GM21360 (cell line): Measurements from ENCODE around the gene VSIG2.

Experiments
- ATAC-seq: cut with Tn5 transposase; IDR thresholded peaks from one replicate; pipeline ENCODE4 v1.9.1; 2021; ENCODE audit warnings: mild to moderate bottlenecking, moderate library complexity; ENCODE audit not compliant: unreplicated experiment

Gene VSIG2

GRCh38 chr11:124725719-124726105, 26.3 kb downstream of the VSIG2 start:
- no peak for ATAC-seq

- peak; percentile 65 for ATAC-seq
Measured at GRCh38 chr11:124724979-124725718, 26.9 kb downstream of the VSIG2 start.

- no peak for ATAC-seq
Measured at GRCh38 chr11:124722176-124722575, 29.9 kb downstream of the VSIG2 start.

- no peak for ATAC-seq
Measured at GRCh38 chr11:124719534-124719933, 32.5 kb downstream of the VSIG2 start.

GRCh38 chr11:124718801-124719200, 33.3 kb downstream of the VSIG2 start:
- no peak for ATAC-seq

DNA sequence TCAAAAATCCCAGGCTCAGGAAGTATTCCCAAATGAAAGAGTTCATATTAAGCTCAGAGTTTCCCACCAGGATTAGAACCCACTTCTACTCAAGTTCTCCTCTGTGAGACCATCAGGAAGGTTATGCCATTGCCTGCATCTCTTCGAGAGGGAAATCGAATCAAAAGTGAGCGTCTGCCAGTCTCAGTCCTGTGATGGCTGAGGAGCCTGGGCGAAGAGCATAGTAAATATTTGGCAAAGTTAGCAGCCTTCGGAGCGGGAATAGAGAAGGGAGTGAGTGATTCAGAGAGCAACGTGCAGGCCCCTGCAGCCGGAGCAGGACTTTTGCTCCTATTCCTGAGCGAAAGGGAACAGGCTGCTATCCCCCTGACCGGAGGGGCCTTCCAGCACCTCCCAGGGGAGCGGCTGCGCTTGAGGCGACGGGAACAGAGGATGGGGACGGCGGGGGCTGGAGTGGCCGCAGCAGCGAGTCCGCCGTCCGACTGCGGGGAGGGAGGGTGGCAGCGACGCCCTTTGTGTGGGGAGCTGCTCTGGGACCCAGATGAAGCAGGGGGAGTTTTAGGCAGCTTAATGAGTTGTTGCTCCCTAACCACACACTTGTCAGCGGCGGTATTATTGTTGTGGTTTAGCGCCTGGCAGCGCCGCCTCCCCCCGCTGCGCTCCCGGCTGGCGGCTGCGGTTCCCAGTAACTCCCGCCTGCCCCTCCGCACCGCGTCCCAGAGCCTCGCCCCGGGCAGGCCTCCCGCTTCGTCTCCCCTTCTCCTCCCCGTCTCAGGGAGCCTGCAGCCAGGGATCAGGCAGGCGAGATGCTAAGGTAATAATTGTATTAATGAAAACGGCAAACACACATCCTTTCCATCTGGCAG, 34.0 kb downstream of the VSIG2 start:
- no peak for ATAC-seq

DNA sequence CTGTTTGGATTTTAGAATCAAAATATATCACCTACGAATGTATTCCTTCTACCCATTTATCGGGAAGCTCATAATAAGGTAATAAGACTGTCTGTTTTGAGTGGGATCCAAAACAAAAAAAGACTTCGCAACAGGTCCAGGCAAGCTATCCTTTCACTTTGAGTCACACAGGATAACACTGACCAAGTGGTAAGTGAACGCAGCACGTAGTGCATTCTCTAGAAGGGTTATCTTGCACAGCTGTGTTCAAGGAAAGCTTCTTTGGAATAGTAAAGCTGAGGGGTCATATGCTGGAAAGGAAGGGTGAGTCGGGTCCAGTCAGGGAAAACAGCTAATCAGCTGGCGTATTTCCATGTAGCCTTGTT, 34.7 kb downstream of the VSIG2 start:
- ATAC-seq: no peak

- no peak for ATAC-seq
Measured at GRCh38 chr11:124716591-124716990, 35.5 kb downstream of the VSIG2 start.

DNA sequence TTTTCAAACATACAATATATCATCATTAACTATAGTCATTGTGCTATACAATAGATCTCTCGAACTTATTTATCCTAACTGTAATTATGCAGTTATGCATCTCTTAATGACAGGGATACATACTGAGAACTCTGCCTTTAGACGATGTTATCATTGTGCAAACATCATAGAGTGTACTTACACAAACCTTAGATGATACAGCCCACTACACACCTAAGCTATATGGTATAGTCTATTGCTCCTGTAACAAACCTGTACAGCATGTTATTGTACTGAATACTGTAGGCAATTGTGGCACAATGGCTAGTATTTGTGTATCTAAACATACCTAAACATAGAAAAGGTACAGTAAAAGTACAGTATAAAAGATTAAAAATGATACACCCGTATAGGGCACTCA, 39.7 kb downstream of the VSIG2 start:
- no peak for ATAC-seq

DNA sequence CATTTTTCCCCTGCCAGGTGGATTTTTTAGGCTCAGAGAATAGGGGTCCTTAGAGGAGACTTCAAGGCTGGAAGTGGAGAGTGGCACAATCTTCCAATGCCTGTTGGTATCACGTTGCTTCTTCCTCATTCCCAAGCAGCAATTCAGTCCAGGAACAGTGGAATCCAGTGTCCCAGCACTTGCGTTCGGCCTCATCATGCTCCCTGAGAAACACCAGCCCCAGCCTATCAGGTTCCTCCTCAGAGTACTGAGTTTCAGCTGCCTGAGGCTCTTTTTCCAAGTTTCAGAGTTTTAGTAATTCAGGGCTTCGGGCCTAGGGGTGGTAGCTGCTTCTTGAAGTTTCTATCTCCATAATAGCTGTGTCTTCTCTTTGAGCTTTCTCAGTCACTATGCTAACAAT, 44.2 kb downstream of the VSIG2 start:
- no peak for ATAC-seq

GRCh38 chr11:124700028-124700427, 52.0 kb downstream of the VSIG2 start:
- ATAC-seq: no peak

DNA sequence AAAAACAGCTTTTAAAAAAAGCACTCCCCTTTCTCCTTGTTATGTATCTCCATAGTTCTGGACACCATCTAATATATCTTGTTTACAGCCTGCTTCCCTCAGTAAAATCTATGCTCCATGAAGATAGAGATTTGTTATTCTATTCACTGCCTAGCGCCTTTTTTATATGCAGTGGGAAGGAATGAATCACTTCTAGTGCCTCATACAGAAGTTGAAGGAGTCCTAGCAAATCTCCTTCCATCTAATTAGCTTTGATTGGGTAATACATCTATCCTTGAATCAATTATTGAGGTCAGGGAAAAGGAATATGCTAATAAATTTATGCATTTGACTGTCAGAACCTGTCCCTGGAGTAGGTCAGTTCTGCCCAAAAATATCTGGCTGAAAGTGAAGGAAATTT, 52.5 kb downstream of the VSIG2 start:
- ATAC-seq: no peak
